Measurements from ENCODE around the gene ADCK1. TPM values are rescaled to one million over a fixed set of nuclear protein-coding genes. Genes with fewer than 3 reads are reported as not detected.

ADCK1 gene
- total and polyA plus RNA-seq, 2 of the 13 experiments (the other 11 are each of a cell fraction or from before 2014, with no cell fraction given), result 3.9 to 6.3 TPM

GRCh38 chr14:77979171-77979570 is 179.3 kb downstream of the ADCK1 start (continued):
- no peak for TF ChIP-seq ZNF10 (CRISPR knock-in tag; IDR thresholded peaks at IDR 0.05; ENCODE audit: borderline replicate concordance, low read depth)

- no TSS peak for BruUV-seq (replicated peaks)
- no peaks in the 10 kb centered on the region for H3K79me2 ChIP-seq (ENCODE audit: insufficient read depth, low read length)
- ATAC-seq (peak; percentile 89), FAIRE-seq (no peak), DNase-seq (ENCODE audit: low spot score) (peak; percentile 13)
- no peak overlapping the region for H3K4me2 ChIP-seq (ENCODE audit: low read depth, low read length)
- H3K9me3 ChIP-seq (ENCODE audit: low read length), result no peaks in the 10 kb centered on the region
- peaks cover 2 to 13% of the 10 kb centered on the region in 2 experiments; a peak in 1 of 5 replicates for H3K27me3 ChIP-seq (ENCODE audit: control insufficient read depth in 1 of 2, insufficient read depth in 2 of 2, low read length in 2 of 2)
- H2AFZ ChIP-seq (ENCODE audit: low read length), result no peak overlapping the region
- H3K27ac ChIP-seq (ENCODE audit: extremely low read length, insufficient read depth, low read length), result no peak overlapping the region
- peak; percentile 39 for TF ChIP-seq STAG1 (CRISPR knock-in tag; IDR thresholded peaks at IDR 0.05)
- no peak for TF ChIP-seq PATZ1 (CRISPR knock-in tag; IDR thresholded peaks at IDR 0.05)
- peak; percentile 48 for TF ChIP-seq CTCF (CRISPR knock-in tag; IDR thresholded peaks at IDR 0.05)
- intact Hi-C loops (cut with micrococcal nuclease; ENCODE audit: unreplicated experiment) (loop anchor here (2.0 kb wide), 1 partner anchor 117 kb away; no protein-coding TSS in a partner anchor), in situ Hi-C loops (cut with HindIII; ENCODE audit: extremely low pct_ligation_motif_present, low pct_unique_long_range_greater_than_20kb) (loop anchor here (10.0 kb wide), 1 partner anchor 115 kb away; no protein-coding TSS in a partner anchor)
- 39% methylated on average over 13 of the region's 14 CpGs for WGBS (ENCODE audit: low lambda C conversion rate)
- no peak overlapping the region for H3K4me3 ChIP-seq (replicated peaks in 1 of 3; ENCODE audit: insufficient read depth in 1 of 3, low read depth in 2 of 3, low read length in 3 of 3)
- POLR2A ChIA-PET, result no interaction called here
- 0 out of 2 replicates have a peak, but pooled peaks cover 8% of the 10 kb centered on the region for H3K4me1 ChIP-seq (ENCODE audit: insufficient read depth, low read length)
- H3K9ac ChIP-seq (ENCODE audit: insufficient read depth, low read depth, low read length), result no peak overlapping the region
- CTCF ChIA-PET (ENCODE audit: low intra/inter-chr PET ratio, low total read pairs), result no interaction called here
- no peaks in the 10 kb centered on the region for H3K36me3 ChIP-seq (replicated peaks in 1 of 2; ENCODE audit: control insufficient read depth in 1 of 2, insufficient read depth in 2 of 2, low read length in 2 of 2)
- H4K20me1 ChIP-seq (ENCODE audit: insufficient read depth, low read length), result no peaks in the 10 kb centered on the region
These were observed 179.9 kb downstream of the ADCK1 start for GRCh38 chr14:77979666-77980351.

Data from HepG2 (cell line).